HCT116 (cell line): ENCODE results near the gene DCTN1. TPM values are rescaled to one million over a fixed set of nuclear protein-coding genes. Genes with fewer than 3 reads are reported as not detected.

ENCODE experiments used
- ATAC-seq: fragments of 200-7000 bp; cut with Tn5 transposase; 2 replicates; pipeline ENCODE4 v1.9.1; 2020; ENCODE audit warnings: mild to moderate bottlenecking, moderate library complexity
- BruUV-seq: library from RNA; stranded (reverse); fragments of 400-500 nt; replicated peaks from 2 replicates; lab custom pipeline; 2021; lab: Mats Ljungman, UMichigan
- CTCF ChIA-PET: fragments of 300-600 bp; sonication (Branson Sonifier 250); formaldehyde crosslinking; loops from one replicate; lab custom pipeline; 2021; ENCODE audit warnings: antibody characterized with exemption; lab: Charles Lee
- POLR2A ChIA-PET: fragments of 300-600, 350-600 bp; sonication (Branson Sonifier 250); formaldehyde crosslinking; loops from one replicate; lab custom pipeline; 2021; ENCODE audit warnings: antibody characterized with exemption; lab: Charles Lee
- RAD21 ChIA-PET, 2 experiments: fragments of 300-600 bp; sonication (Branson Sonifier 250); formaldehyde crosslinking; loops; one replicate each; lab custom pipeline; 2023; ENCODE audit warnings: low total read pairs in 2 of 2; ENCODE audit not compliant: uncharacterized antibody in 2 of 2, unreplicated experiment in 2 of 2, low non-redundant PET in 1 of 2; lab: Charles Lee
- DNase-seq: peaks from one replicate; pipeline ENCODE4 v3.0.0-alpha.2; 2010; ENCODE audit warnings: low read depth, low spot score
- H2AFZ ChIP-seq: fragments of 200-600 bp; shearing (Covaris generic), sonication (generic); 2 replicates; pipeline ENCODE4 v1.6.1; 2017; ENCODE audit warnings: low read depth, mixed run types, mixed read lengths, antibody characterized with exemption, low read length; ENCODE audit not compliant: poor library complexity, severe bottlenecking
- H3K27ac ChIP-seq: 2 replicates; pipeline ENCODE4 v1.5.1; 2012; ENCODE audit warnings: low read depth, low read length
- H3K27me3 ChIP-seq: fragments of 200-600 bp; sonication (generic); 2 replicates; pipeline ENCODE4 v1.6.1; 2016; ENCODE audit warnings: mixed run types, low read length, mixed read lengths; ENCODE audit not compliant: insufficient read depth
- H3K36me3 ChIP-seq, 2 experiments: fragments of 200-500 bp in 1 of 2; fragments of 200-600 bp in 1 of 2; sonication (Bioruptor generic) in 1 of 2; sonication (generic) in 1 of 2; 2 replicates each; pipeline versions ENCODE4 v1.5.1 to v1.6.1; 2014 to 2016; ENCODE audit warnings: low read length in 2 of 2, inconsistent platforms in 1 of 2, mixed read lengths in 1 of 2, mixed run types in 1 of 2; ENCODE audit not compliant: insufficient read depth in 2 of 2, control insufficient read depth in 1 of 2
- H3K4me1 ChIP-seq, 2 experiments: fragments of 200-600 bp in 1 of 2; sonication (generic) in 1 of 2; 2 replicates each; pipeline versions ENCODE4 v1.5.1 to v1.6.1; 2012 to 2017; ENCODE audit warnings: low read length in 2 of 2, inconsistent platforms in 1 of 2, mild to moderate bottlenecking in 1 of 2, mixed read lengths in 1 of 2, mixed run types in 1 of 2, moderate library complexity in 1 of 2; ENCODE audit not compliant: insufficient read depth in 2 of 2, control insufficient read depth in 1 of 2
- H3K4me2 ChIP-seq: fragments of 200-600 bp; sonication (generic); 2 replicates; pipeline ENCODE4 v1.6.1; 2017; ENCODE audit warnings: mixed run types, low read length, mixed read lengths
- H3K4me3 ChIP-seq, 2 experiments: fragments of 200-600 bp in 1 of 2; sonication (generic) in 1 of 2; replicated peaks in 1 of 2; 2 replicates each; pipeline ENCODE4 v1.5.1; 2011 to 2016; ENCODE audit warnings: low read length in 2 of 2, control low read depth in 1 of 2, low read depth in 1 of 2, mild to moderate bottlenecking in 1 of 2, mixed read lengths in 1 of 2, mixed run types in 1 of 2
- H3K79me2 ChIP-seq: fragments of 200-600 bp; sonication (generic); 2 replicates; pipeline ENCODE4 v1.6.1; 2017; ENCODE audit warnings: mild to moderate bottlenecking, mixed run types, low read length, moderate library complexity, mixed read lengths; ENCODE audit not compliant: insufficient read depth
- H3K9ac ChIP-seq: fragments of 200-600 bp; sonication (generic); 2 replicates; pipeline ENCODE4 v1.6.1; 2016; ENCODE audit warnings: low read length, mixed read lengths
- H3K9me2 ChIP-seq: fragments of 200-600 bp; sonication (generic), shearing (Covaris generic); 2 replicates; pipeline ENCODE4 v1.6.1; 2017; ENCODE audit warnings: mixed run types, mild to moderate bottlenecking, moderate library complexity; ENCODE audit not compliant: insufficient read depth
- H3K9me3 ChIP-seq, 2 experiments: fragments of 200-500 bp in 1 of 2; fragments of 200-600 bp in 1 of 2; sonication (Bioruptor generic) in 1 of 2; sonication (generic) in 1 of 2; 2 replicates each; pipeline ENCODE4 v1.6.1; 2014 to 2017; ENCODE audit warnings: low read length in 2 of 2, mixed read lengths in 2 of 2, inconsistent platforms in 1 of 2, low read depth in 1 of 2, mild to moderate bottlenecking in 1 of 2, mixed run types in 1 of 2, moderate library complexity in 1 of 2; ENCODE audit not compliant: control insufficient read depth in 1 of 2, insufficient read depth in 1 of 2
- H4K20me1 ChIP-seq: fragments of 200-600 bp; sonication (generic), shearing (Covaris generic); 2 replicates; pipeline ENCODE4 v1.6.1; 2017; ENCODE audit warnings: mixed run types, mild to moderate bottlenecking, moderate library complexity; ENCODE audit not compliant: insufficient read depth
- CBX3 ChIP-seq: IDR thresholded peaks from 2 replicates; pipeline ENCODE4 v1.6.1; 2012; ENCODE audit warnings: low read depth
- CEBPB ChIP-seq: IDR thresholded peaks from 2 replicates; pipeline ENCODE4 v1.6.1; 2012; ENCODE audit warnings: low read depth
- ELF1 ChIP-seq: IDR thresholded peaks from 2 replicates; pipeline ENCODE4 v1.6.1; 2012; ENCODE audit warnings: low read depth, borderline replicate concordance
- POLR2A ChIP-seq: IDR thresholded peaks from 2 replicates; pipeline ENCODE4 v1.7.0; 2011; ENCODE audit warnings: borderline replicate concordance; ENCODE audit not compliant: insufficient read depth, insufficient read length; ENCODE audit errors: extremely low read depth
- RAD21 ChIP-seq: IDR thresholded peaks from 2 replicates; pipeline ENCODE4 v1.6.1; 2012; ENCODE audit warnings: low read depth, mild to moderate bottlenecking
- SIN3A ChIP-seq: IDR thresholded peaks from 2 replicates; pipeline ENCODE4 v1.6.1; 2012; ENCODE audit warnings: low read depth
- SP1 ChIP-seq: IDR thresholded peaks from 2 replicates; pipeline ENCODE4 v1.6.1; 2012; ENCODE audit warnings: low read depth
- TCF7L2 ChIP-seq: IDR thresholded peaks from 2 replicates; pipeline ENCODE4 v1.7.0; 2011; ENCODE audit warnings: borderline replicate concordance, inconsistent platforms; ENCODE audit not compliant: insufficient read depth, insufficient read length; ENCODE audit errors: extremely low read depth
- intact Hi-C: fragments of 100-400 bp; cut with micrococcal nuclease; formaldehyde crosslinking; loops from 2 replicates; pipeline ENCODE4 v1.10.0; 2022
- total RNA-seq: library from RNA; stranded (reverse); gene quantifications from one replicate; pipeline ENCODE4 v1.2.1, GENCODE V29; 2021; ENCODE audit not compliant: unreplicated experiment
- TF ChIP-seq, protein P1 (sequence below), 3 experiments: fragments of 200-600 bp in 1 of 3; sonication (generic) in 1 of 3; IDR thresholded peaks in 2 of 3; conservative IDR thresholded peaks in 1 of 3; 2 replicates each; pipeline ENCODE4 v1.5.1; 2012 to 2017; ENCODE audit warnings: low read depth in 2 of 3, low read length in 2 of 3, antibody characterized with exemption in 1 of 3, borderline replicate concordance in 1 of 3, control low read depth in 1 of 3, mild to moderate bottlenecking in 1 of 3, mixed read lengths in 1 of 3, mixed run types in 1 of 3, moderate library complexity in 1 of 3; ENCODE audit not compliant: insufficient read depth in 1 of 3
- TF ChIP-seq, protein P2 (sequence below): IDR thresholded peaks from 2 replicates; pipeline ENCODE4 v1.6.1; 2011; ENCODE audit warnings: mild to moderate bottlenecking, low read length, moderate library complexity; ENCODE audit not compliant: insufficient replicate concordance; ENCODE audit errors: extremely low read depth
- TF ChIP-seq, protein P3 (sequence below): IDR thresholded peaks from 2 replicates; pipeline ENCODE4 v1.6.1; 2012
- TF ChIP-seq, protein P4 (sequence below): IDR thresholded peaks from 2 replicates; pipeline ENCODE4 v1.6.1; 2012

DCTN1 gene
- total RNA-seq, 1 experiment from 2014 or later: 129 TPM

DNA sequence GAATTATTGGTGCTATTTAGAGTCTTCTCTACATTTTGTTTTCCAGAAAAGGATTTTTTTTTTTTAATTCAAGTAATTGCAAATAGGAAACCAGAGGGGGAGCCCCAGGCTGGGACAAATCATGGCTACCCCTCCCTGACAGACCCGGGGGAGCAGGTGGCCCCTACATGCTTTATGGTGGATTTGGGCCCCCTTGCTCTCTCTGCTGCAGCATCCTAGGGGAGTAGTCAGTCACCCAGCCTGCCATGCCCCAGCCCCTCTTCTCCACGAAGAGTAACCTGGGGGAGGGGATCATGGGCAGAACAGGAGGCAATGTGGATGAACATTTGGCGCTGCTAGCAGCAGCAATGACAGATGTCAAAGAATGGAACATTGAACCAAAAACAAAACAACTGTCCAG is 36.7 kb upstream of the DCTN1 start:
- ATAC-seq: no peak
- Histone ChIP-seq H3K79me2 (no peaks in the 10 kb centered on the region), H3K4me3 (no peak overlapping the region), H4K20me1 (no peaks in the 10 kb centered on the region), H3K9me3 (no peaks in the 10 kb centered on the region), H3K4me2 (no peak overlapping the region), H3K36me3 (no peaks in the 10 kb centered on the region), H3K4me1 (peaks cover 0 to 14% of the 10 kb centered on the region in 2 experiments; a peak in 2 of 4 replicates), H3K9ac (no peak overlapping the region), H2AFZ (no peak overlapping the region), H3K27ac (no peak overlapping the region), H3K9me2 (no peaks in the 10 kb centered on the region), H3K27me3 (no peaks in the 10 kb centered on the region)
- intact Hi-C loops: no loop called here
- no TSS peak for BruUV-seq
- ChIA-PET POLR2A (no interaction called here), CTCF (no interaction called here), RAD21 (no interaction called here)
- TF ChIP-seq, protein P1, sequence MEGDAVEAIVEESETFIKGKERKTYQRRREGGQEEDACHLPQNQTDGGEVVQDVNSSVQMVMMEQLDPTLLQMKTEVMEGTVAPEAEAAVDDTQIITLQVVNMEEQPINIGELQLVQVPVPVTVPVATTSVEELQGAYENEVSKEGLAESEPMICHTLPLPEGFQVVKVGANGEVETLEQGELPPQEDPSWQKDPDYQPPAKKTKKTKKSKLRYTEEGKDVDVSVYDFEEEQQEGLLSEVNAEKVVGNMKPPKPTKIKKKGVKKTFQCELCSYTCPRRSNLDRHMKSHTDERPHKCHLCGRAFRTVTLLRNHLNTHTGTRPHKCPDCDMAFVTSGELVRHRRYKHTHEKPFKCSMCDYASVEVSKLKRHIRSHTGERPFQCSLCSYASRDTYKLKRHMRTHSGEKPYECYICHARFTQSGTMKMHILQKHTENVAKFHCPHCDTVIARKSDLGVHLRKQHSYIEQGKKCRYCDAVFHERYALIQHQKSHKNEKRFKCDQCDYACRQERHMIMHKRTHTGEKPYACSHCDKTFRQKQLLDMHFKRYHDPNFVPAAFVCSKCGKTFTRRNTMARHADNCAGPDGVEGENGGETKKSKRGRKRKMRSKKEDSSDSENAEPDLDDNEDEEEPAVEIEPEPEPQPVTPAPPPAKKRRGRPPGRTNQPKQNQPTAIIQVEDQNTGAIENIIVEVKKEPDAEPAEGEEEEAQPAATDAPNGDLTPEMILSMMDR (IDR thresholded peaks at IDR 0.05 in 2 of 3, conservative IDR thresholded peaks at IDR 0.05 in 1 of 3; ENCODE audit: borderline replicate concordance in 1 of 3, insufficient read depth in 1 of 3, low read depth in 2 of 3, low read length in 2 of 3): peak in 1 of 3 experiments; percentile 25; a peak in 1 of 6 replicates
- TF ChIP-seq RAD21 (peak; percentile 49), CEBPB (no peak)
- no peak for DNase-seq

DNA sequence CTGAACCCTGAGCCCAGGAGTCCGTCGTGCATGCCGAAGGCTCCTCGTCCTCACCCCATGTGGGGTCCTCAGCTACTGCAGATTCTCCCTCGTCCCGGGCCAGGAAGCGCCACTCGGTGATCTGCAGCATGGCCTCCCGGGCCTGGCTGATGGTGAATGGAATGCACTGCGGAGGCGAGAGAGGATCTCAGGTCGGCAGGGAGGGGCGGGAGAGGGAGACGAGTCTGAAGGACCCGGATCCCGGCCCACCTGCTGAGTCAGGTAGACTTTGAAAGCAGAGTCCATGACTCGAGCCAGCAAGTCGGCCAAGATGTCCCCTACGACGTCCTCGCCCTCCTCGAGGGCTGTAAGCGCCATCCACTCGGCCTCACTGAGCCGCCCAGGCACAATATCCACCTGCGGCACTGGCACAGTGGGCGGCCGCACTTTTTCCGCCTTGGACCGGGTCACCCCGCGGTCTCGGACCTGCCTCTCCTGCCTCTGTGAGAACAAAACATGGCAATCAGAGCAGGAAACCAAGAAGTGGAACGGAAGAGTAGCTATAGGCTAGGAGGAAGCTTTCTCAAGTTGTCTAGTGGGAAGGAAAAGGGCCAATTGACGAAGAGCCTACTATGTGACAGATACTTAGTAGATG is 35.8 kb upstream of the DCTN1 start:
- no peaks in the 10 kb centered on the region for H3K36me3 ChIP-seq
- no peaks in the 10 kb centered on the region for H3K9me2 ChIP-seq
- H3K9ac ChIP-seq: no peak overlapping the region
- H4K20me1 ChIP-seq: no peaks in the 10 kb centered on the region
- RAD21 ChIA-PET: no interaction called here
- TF ChIP-seq, protein P1 (IDR thresholded peaks at IDR 0.05 in 2 of 3, conservative IDR thresholded peaks at IDR 0.05 in 1 of 3; ENCODE audit: borderline replicate concordance in 1 of 3, insufficient read depth in 1 of 3, low read depth in 2 of 3, low read length in 2 of 3): no peak
- TF ChIP-seq, protein P2, sequence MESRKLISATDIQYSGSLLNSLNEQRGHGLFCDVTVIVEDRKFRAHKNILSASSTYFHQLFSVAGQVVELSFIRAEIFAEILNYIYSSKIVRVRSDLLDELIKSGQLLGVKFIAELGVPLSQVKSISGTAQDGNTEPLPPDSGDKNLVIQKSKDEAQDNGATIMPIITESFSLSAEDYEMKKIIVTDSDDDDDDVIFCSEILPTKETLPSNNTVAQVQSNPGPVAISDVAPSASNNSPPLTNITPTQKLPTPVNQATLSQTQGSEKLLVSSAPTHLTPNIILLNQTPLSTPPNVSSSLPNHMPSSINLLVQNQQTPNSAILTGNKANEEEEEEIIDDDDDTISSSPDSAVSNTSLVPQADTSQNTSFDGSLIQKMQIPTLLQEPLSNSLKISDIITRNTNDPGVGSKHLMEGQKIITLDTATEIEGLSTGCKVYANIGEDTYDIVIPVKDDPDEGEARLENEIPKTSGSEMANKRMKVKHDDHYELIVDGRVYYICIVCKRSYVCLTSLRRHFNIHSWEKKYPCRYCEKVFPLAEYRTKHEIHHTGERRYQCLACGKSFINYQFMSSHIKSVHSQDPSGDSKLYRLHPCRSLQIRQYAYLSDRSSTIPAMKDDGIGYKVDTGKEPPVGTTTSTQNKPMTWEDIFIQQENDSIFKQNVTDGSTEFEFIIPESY: no peak
- TF ChIP-seq CEBPB (no peak), POLR2A (no peak), TCF7L2 (no peak), ELF1 (no peak), SIN3A (no peak), CBX3 (no peak), SP1 (no peak)
- TF ChIP-seq, protein P3, sequence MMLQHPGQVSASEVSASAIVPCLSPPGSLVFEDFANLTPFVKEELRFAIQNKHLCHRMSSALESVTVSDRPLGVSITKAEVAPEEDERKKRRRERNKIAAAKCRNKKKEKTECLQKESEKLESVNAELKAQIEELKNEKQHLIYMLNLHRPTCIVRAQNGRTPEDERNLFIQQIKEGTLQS: no peak
- TF ChIP-seq, protein P4, sequence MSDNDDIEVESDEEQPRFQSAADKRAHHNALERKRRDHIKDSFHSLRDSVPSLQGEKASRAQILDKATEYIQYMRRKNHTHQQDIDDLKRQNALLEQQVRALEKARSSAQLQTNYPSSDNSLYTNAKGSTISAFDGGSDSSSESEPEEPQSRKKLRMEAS: no peak
- intact Hi-C loops: no loop called here
- CTCF ChIA-PET: no interaction called here
- H3K27ac ChIP-seq: no peak overlapping the region
- no TSS peak for BruUV-seq
- H3K4me2 ChIP-seq: no peak overlapping the region
- H3K27me3 ChIP-seq: no peaks in the 10 kb centered on the region
- no peak overlapping the region for H2AFZ ChIP-seq
- ATAC-seq (no peak), DNase-seq (no peak)
- H3K9me3 ChIP-seq: no peaks in the 10 kb centered on the region
- POLR2A ChIA-PET: no interaction called here
- no peak overlapping the region for H3K4me3 ChIP-seq
- H3K4me1 ChIP-seq: peaks cover 0 to 6% of the 10 kb centered on the region in 2 experiments; a peak in 2 of 4 replicates
- H3K79me2 ChIP-seq: no peaks in the 10 kb centered on the region
